ENCODE results near the gene PLCG2.
"Not testable (repeated sequence)": the region's sequence is repeated elsewhere in the genome, so short reads cannot be mapped to it uniquely, and the experiment has no call there.

PLCG2 gene

GRCh38 chr16:81778861-81779535 lies at the start of gene PLCG2:
TSS of gene PLCG2 (plus strand) at chr16:81779291. CDS start at chr16:81785990, 6,699 bp downstream.
- DNase-seq = peak; percentile 65

DNA sequence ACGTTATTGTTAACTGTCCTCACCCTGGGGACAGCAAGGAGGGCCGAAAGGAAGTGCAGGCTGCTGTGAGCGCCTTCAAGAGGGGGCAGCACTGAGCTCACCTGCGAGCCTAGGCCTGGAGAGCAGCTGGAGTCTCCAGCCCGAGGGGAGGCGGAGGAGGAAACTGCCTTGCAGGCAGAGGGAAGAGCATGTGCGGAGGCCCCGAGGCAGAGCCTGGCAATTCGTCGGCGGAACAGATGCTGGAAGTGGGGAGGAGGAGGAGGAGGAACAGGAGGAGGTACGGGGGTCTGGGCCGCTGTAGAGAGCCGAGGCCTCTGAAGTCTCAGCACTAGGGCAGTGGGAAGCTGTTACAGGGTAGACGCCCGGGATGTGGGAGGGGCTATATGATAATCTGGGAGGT lies 49.6 kb upstream of the PLCG2 start:
- no peak for DNase-seq

DNA sequence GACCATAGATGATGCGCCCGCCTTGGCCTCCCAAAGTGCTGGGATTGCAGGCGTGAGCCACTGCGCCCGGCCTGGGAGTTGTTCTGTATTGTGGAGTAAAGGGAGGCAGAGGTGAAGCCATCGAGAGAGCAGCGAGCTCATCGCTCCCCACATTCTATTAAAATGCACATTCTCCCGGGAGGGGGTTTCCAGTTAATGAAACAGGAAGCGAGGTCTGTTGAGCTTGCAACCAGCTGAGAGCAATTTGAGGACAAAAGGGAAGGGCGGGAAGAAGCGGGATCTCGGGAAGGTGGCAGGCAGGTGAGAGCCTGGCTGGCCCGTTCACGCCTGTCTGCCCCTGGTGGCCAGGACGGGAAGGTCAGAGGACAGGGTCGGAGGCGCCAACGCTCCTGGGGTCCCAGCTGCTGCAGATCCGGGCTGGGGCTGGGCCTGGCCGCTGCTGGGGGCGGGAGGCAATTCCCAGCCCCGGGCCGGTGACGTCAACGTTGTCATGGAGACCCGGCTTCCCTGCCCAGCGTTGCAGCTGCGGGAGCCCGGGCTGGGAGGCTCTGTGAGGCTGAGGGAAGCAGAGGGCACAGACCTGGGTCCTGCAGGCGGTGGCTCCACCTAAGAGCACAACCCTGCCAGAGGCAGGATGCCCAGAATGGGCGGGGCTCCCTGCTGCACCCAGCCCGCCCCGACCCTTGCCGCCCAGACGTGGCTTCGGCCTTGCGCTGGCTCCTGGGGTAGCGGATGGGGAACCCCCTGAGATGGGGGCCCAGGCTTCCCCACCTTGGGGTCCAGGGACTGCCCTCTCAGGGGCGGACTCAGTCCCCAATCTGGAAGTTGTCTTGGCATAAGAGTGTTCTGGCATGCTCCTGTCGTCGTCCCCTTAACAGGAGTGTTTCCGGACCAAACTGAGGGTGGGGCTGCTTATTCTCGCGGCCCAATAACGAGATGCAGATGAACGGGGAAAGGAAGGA lies 48.7 kb upstream of the PLCG2 start:
- peak; percentile 61 for DNase-seq

GRCh38 chr16:81731649-81732048 lies 47.4 kb upstream of the PLCG2 start:
- DNase-seq = no peak

DNA sequence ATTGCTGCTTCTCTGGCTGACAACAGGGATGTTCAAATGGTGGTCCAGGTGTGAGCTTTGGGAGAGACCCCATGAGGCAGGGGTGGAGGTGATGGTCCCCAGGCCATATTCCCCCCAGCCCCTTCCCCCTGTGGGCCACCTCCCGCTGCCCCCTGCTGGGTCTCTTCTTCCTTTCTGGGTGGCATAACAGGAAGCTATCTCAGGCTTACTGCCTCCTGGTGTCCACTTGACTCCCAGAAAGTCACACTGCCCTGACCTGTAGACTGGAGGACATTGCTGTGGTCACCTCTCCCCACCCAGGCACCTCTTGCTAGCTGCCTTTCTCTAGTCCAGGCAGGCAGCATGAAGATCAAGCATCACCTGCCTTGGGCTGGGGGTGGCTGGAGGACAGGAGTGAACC lies 46.4 kb upstream of the PLCG2 start:
- no peak for DNase-seq

DNA sequence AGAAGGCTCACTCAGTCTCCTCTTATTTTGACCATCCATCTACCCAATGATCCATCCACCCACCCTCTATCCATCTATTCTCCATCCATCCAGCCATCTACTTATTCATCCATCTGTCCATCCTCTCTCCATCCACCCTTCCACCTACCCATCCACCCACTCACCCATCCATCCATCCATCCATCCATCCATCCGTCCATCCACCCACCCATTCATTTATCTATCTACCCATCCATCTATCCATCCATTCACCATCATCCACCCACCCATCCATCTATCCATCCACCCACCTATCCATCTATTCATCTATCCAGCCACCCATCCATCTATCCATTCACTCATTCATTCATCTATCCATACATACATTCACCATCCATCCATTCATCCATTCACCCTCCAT lies 45.8 kb upstream of the PLCG2 start:
- no peak for DNase-seq

DNA sequence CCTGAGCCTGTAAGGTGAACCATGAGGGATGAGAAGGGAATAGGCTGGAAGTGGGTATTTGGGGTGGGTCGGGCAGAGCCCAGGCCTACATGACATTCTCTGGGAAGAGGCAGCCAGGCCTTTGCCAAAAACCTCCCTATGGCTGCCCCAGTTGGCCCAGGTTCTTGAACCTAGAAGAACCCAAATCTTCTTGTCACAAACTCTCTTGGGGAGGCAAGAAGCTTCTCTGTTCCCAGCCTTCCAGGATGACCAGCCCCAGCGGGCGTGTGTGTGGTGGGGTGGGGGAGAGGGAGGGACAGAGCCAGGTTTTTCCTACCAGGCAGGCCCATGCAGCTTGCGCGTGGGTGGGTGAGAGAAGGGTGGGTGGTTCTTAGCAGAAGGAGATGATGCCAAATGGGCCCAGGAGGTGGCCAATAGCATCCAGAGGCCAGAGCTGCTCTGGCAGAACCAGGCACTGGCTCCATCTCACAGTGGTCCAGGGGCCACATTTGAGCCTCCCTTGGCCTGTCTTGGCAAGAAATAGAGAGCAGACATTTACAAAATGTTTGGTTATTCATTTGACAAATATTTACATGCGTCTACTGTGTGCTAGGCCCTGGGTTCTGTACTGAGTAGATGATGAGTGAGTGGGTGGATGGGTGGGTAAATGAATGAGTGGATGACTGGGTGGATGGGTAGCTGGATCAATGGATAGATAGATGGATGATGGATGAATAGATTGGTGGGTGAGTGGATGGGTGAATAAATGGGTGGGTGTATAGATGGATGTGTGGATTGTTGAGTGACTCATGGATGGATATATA lies 44.3 kb upstream of the PLCG2 start:
- DNase-seq = no peak

GRCh38 chr16:81737885-81738536 lies 41.1 kb upstream of the PLCG2 start:
- peak; percentile 82 for DNase-seq

- DNase-seq = no peak
These were observed 40.2 kb upstream of the PLCG2 start for GRCh38 chr16:81738783-81739496.

- no peak for DNase-seq
These were observed 39.6 kb upstream of the PLCG2 start for GRCh38 chr16:81739503-81739902.

DNA sequence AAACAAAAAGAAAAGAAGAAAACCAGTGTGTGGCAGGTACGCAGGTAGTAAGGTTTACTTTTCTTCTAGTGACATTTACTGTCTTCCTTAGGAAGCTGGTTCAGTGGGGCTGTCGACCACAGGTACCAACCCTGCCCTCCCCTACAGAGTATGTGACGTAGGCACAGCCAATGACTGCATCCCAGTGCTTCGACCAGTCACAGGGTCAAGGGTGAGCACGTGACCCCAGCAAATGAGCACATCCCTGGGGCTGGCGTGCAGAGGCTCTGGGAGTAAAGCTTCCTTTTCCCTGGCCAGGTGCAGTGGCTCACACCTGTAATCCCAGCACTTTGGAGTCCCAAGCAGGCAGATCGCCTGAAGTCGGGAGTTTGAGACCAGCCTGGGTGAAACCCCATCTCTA lies 38.9 kb upstream of the PLCG2 start:
- no peak for DNase-seq

- DNase-seq = not testable (repeated sequence)
These were observed 37.7 kb upstream of the PLCG2 start for GRCh38 chr16:81741430-81741770.

- DNase-seq = no peak
These were observed 34.7 kb upstream of the PLCG2 start for GRCh38 chr16:81744385-81744784.

- DNase-seq = no peak
These were observed 34.2 kb upstream of the PLCG2 start for GRCh38 chr16:81744911-81745310.

- peak; percentile 76 for DNase-seq
These were observed 33.2 kb upstream of the PLCG2 start for GRCh38 chr16:81745704-81746558.

DNA sequence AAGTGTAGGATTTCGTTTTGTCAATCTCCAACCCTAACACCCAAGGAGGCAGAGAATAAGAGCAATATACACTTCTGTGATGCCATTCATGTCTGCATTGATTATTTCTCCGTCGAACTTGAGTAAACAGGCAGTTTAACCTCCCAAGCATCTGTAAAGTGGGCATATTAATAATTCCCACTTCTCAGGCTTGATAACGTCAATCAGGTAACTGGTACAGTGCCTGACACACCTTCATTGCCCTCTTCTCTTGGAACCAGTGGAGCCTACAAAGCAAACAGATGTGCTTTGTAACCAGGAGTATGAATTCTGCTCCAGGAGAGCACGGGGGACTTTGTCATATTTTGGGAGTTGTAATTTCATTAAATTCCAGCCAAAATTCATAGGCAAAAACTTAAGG lies 32.5 kb upstream of the PLCG2 start:
- no peak for DNase-seq

DNA sequence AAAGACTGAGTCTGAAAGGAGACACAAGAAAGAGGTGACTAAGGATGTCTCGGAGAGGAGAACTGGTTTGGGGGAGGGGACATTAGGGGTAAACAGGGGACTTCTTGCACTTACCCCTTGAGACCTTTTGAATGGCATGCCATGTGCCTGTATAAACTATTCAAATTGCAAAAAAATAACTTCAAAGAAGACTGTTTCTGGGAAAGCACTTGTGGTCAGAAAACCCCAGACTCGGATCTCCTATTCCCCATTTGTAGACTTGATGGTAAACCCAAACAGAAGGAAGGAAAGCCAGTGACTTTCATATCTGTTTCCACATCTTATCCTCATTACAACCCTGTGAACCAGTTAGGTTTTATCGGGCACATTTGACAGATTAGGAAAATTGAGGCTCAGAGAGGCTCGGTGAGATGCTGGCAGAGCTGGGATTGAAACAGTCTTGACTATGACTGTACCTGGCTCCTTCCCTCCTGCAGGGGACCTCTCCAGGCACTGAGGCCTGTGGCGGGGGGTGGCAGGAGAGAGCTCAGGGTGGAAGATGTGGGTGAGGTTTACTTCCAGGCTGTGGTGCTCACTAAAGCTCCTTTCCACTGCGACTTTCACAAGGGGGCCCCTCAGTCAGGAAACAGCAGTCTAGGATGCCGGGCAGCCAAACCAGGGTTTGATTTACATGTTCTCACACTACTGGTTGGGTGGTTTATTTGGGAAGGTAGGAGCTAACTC lies 30.5 kb upstream of the PLCG2 start:
- no peak for DNase-seq

DNA sequence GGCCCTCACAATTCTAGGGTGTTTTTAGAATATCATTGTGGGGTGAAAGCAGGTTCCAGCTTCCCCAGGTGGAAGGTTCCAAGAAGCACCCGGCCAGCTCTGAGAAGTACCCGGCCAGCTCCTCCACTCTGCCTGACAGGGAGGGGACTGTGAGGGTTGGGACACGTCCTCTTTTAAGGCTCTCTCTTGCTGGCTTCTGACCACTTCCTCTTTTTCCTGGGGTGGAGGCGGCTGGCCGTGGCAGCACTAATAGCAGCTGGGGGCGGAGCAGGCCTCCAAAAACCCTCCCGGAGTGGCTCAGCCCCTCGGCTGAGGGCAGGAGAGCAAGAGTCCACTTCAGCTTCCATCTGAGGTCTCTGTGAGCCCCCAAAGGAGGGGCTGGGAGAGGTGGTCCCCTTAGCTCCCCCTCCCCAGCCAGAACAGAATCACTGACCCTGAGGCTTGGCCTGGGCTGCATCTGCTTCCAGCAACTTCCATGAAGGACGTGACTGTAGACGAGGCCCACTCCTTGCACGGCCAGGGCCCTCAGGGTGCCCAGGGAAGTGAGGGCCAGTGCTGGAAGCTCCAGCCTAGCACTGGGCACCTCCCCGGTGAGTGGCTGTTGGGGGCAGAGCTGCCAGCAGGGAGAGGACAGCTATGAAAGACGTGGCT lies 26.7 kb upstream of the PLCG2 start:
- DNase-seq = no peak

- no peak for DNase-seq
These were observed 26.2 kb upstream of the PLCG2 start for GRCh38 chr16:81752876-81753227.

DNA sequence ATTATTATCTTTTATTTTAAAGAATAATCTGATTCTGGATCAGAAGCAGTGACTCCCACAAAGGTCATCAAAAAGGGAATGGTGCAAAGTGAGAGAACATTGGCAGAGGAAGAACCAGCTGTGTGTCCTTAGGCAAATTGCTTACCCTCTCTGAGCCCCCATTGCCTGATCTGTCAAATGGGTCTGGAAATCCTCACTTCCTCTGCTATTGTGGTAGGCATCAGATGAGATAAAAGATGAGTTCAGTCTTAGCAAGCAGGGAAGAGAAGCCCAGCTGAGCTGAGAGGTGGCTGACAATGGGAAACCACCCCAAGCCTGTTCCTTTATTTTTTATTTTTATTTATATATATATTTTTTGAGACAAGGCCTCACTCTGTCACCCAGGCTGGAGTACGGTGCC lies 24.2 kb upstream of the PLCG2 start:
- no peak for DNase-seq
